Left ventricle myocardium inferior (tissue), 1 donor: ENCODE data around the gene SLC15A4. TPM values are rescaled to one million over a fixed set of nuclear protein-coding genes. Genes with fewer than 3 reads are reported as not detected.

Source experiments
- DNase-seq: peaks from one replicate; pipeline ENCODE4 v3.0.0-alpha.2; 2020
- H3K27ac ChIP-seq: fragments of 200-600 bp; replicated peaks from 2 replicates; pipeline ENCODE4 v1.8.0; 2021
- H3K27me3 ChIP-seq: fragments of 200-600 bp; 2 replicates; pipeline ENCODE4 v1.8.0; 2021; ENCODE audit warnings: low read depth
- H3K36me3 ChIP-seq: fragments of 200-600 bp; 2 replicates; pipeline ENCODE4 v1.8.0; 2021
- H3K4me1 ChIP-seq: fragments of 200-600 bp; 2 replicates; pipeline ENCODE4 v1.8.0; 2021
- H3K4me3 ChIP-seq: fragments of 200-600 bp; 2 replicates; pipeline ENCODE4 v1.8.0; 2021; ENCODE audit warnings: mild to moderate bottlenecking, moderate library complexity
- H3K9me3 ChIP-seq: fragments of 200-600 bp; replicated peaks from 2 replicates; pipeline ENCODE4 v1.8.0; 2021
- intact Hi-C: fragments of 100-400 bp; cut with micrococcal nuclease; formaldehyde crosslinking; loops from one replicate; pipeline ENCODE4 v1.11.0; 2022
- total RNA-seq: library from RNA; stranded (reverse); fragmentation: NEBNext Ultra II Directional; extraction: Animal tissue kit (Norgen Biotek cat#: 25700); gene quantifications from one replicate; pipeline ENCODE4 v1.2.1, GENCODE V29; 2021
- TF ChIP-seq, protein P1 (sequence below): fragments of 200-600 bp; IDR thresholded peaks from 2 replicates; pipeline ENCODE4 v1.8.0; 2021; ENCODE audit warnings: antibody characterized with exemption, mild to moderate bottlenecking, borderline replicate concordance
- donor health status: DM: no; HTN: yes; CAD: no; lungs with severe emphysema.

Gene SLC15A4
- total RNA-seq, 1 donor from 2014 or later, result 15.4 TPM

- DNase-seq, result no peak
- H3K9me3 ChIP-seq, result no peaks in the 10 kb centered on the region
- no peaks in the 10 kb centered on the region for H3K36me3 ChIP-seq
- intact Hi-C loops, result no loop called here
- peaks cover 85% of the 10 kb centered on the region for H3K27me3 ChIP-seq
- H3K27ac ChIP-seq, result no peak overlapping the region
- TF ChIP-seq, protein P1, sequence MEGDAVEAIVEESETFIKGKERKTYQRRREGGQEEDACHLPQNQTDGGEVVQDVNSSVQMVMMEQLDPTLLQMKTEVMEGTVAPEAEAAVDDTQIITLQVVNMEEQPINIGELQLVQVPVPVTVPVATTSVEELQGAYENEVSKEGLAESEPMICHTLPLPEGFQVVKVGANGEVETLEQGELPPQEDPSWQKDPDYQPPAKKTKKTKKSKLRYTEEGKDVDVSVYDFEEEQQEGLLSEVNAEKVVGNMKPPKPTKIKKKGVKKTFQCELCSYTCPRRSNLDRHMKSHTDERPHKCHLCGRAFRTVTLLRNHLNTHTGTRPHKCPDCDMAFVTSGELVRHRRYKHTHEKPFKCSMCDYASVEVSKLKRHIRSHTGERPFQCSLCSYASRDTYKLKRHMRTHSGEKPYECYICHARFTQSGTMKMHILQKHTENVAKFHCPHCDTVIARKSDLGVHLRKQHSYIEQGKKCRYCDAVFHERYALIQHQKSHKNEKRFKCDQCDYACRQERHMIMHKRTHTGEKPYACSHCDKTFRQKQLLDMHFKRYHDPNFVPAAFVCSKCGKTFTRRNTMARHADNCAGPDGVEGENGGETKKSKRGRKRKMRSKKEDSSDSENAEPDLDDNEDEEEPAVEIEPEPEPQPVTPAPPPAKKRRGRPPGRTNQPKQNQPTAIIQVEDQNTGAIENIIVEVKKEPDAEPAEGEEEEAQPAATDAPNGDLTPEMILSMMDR, result no peak
- no peak overlapping the region for H3K4me3 ChIP-seq
- H3K4me1 ChIP-seq, result no peaks in the 10 kb centered on the region
These were observed 56.8 kb downstream of the SLC15A4 start for GRCh38 chr12:128766738-128767501.

- TF ChIP-seq, protein P1, result no peak
- H3K9me3 ChIP-seq, result no peaks in the 10 kb centered on the region
- no peaks in the 10 kb centered on the region for H3K4me1 ChIP-seq
- intact Hi-C loops, result no loop called here
- H3K4me3 ChIP-seq, result no peak overlapping the region
- H3K27ac ChIP-seq, result no peak overlapping the region
- DNase-seq, result no peak
- H3K36me3 ChIP-seq, result no peaks in the 10 kb centered on the region
- H3K27me3 ChIP-seq, result peaks cover 94% of the 10 kb centered on the region
These were observed 60.4 kb downstream of the SLC15A4 start for GRCh38 chr12:128763395-128763794.

GRCh38 chr12:128761379-128761790 lies 62.4 kb downstream of the SLC15A4 start:
- Histone ChIP-seq H3K4me1 (no peaks in the 10 kb centered on the region), H3K4me3 (no peak overlapping the region), H3K27ac (no peak overlapping the region), H3K9me3 (peaks cover 2% of the 10 kb centered on the region), H3K27me3 (peaks cover 80% of the 10 kb centered on the region), H3K36me3 (no peaks in the 10 kb centered on the region)
- no peak for DNase-seq
- intact Hi-C loops, result no loop called here
- TF ChIP-seq, protein P1, result no peak

DNA sequence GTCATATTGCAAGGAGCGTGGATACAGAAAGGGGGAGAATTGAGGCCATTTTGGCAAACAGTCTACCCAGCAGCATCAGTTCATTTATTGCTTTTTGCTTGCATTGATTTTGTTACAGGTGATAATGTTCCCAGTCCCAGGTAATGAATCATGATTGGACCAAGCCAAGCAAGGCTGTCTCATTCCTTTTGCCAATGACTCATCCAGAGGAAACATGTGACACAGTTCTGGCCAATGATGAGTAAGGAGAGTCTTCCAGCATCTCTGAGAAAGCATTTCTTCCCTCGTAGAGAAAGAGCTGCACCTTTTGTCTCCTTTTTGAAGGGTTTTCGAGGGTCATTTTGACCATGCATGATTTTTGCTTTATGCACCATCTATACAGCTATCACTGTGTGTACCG lies 68.2 kb downstream of the SLC15A4 start:
- peaks cover 6% of the 10 kb centered on the region for H3K9me3 ChIP-seq
- H3K36me3 ChIP-seq, result no peaks in the 10 kb centered on the region
- no peaks in the 10 kb centered on the region for H3K4me1 ChIP-seq
- intact Hi-C loops, result no loop called here
- DNase-seq, result no peak
- no peak overlapping the region for H3K4me3 ChIP-seq
- TF ChIP-seq, protein P1, result no peak
- H3K27ac ChIP-seq, result no peak overlapping the region
- H3K27me3 ChIP-seq, result peaks cover 35% of the 10 kb centered on the region

GRCh38 chr12:128754275-128754674 lies 69.5 kb downstream of the SLC15A4 start:
- intact Hi-C loops, result no loop called here
- H3K27ac ChIP-seq, result no peak overlapping the region
- DNase-seq, result no peak
- peaks cover 24% of the 10 kb centered on the region for H3K27me3 ChIP-seq
- no peaks in the 10 kb centered on the region for H3K36me3 ChIP-seq
- TF ChIP-seq, protein P1, result no peak
- H3K4me3 ChIP-seq, result no peak overlapping the region
- H3K9me3 ChIP-seq, result peaks cover 6% of the 10 kb centered on the region
- H3K4me1 ChIP-seq, result no peaks in the 10 kb centered on the region
